AG10803 (cell line): ENCODE results near the gene IL1RAP.

Experiments
- DNase-seq: peaks from one replicate; pipeline ENCODE4 v3.0.0; 2010; ENCODE audit warnings: low read depth
- H3K4me3 ChIP-seq: 2 replicates; pipeline ENCODE4 v1.5.1; 2011; ENCODE audit warnings: mild to moderate bottlenecking, low read length, control low read depth
- TF ChIP-seq, protein P1 (sequence below): conservative IDR thresholded peaks from 2 replicates; pipeline ENCODE4 v1.5.1; 2011; ENCODE audit warnings: mild to moderate bottlenecking, low read length, control low read depth, inconsistent platforms

Gene IL1RAP

DNA sequence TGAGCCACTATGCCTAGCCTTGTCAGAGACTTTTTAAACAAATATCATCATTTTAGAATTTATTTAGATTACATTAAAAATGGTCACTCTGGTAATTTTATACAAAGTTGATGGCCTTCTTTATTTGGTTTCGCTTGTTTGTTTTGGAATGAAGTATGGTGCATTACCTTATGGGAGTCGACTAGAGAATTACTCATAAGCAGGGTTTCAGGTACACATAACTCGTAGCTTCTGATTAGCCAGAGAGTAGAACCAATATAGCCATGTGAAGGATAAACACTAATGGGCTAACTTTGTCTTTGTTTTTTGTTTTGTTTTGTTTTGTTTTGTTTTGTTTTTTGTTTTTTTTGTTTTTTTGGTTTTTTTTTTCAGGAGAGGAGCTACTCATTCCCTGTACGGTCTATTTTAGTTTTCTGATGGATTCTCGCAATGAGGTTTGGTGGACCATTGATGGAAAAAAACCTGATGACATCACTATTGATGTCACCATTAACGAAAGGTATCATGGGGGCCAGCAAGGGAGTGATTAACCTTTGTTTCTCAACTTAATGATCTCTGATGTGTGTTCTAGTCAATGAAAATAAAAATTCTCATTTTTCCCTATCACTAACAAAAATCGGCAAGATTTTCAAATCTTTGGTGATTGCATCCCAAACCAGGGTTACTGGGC, 113.2 kb downstream of the IL1RAP start:
- TF ChIP-seq, protein P1, sequence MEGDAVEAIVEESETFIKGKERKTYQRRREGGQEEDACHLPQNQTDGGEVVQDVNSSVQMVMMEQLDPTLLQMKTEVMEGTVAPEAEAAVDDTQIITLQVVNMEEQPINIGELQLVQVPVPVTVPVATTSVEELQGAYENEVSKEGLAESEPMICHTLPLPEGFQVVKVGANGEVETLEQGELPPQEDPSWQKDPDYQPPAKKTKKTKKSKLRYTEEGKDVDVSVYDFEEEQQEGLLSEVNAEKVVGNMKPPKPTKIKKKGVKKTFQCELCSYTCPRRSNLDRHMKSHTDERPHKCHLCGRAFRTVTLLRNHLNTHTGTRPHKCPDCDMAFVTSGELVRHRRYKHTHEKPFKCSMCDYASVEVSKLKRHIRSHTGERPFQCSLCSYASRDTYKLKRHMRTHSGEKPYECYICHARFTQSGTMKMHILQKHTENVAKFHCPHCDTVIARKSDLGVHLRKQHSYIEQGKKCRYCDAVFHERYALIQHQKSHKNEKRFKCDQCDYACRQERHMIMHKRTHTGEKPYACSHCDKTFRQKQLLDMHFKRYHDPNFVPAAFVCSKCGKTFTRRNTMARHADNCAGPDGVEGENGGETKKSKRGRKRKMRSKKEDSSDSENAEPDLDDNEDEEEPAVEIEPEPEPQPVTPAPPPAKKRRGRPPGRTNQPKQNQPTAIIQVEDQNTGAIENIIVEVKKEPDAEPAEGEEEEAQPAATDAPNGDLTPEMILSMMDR = no peak
- DNase-seq = no peak

DNA sequence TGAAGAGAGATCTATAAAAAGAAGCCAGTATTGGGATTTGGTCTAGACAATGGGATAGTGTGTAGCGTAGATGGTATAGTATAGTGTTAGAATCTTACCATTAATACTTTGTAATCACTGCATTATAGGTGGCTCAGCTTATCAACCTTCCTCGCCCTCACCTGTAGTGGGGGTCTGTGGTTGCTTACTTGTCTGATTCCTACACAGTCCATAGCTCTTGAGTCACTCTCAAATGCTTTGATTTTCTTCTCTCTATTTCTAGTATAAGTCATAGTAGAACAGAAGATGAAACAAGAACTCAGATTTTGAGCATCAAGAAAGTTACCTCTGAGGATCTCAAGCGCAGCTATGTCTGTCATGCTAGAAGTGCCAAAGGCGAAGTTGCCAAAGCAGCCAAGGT, 115.2 kb downstream of the IL1RAP start:
- TF ChIP-seq, protein P1 = no peak

More for the DNA sequence above, 113.2 kb downstream of the IL1RAP start:
- no peak overlapping the region for H3K4me3 ChIP-seq

DNA sequence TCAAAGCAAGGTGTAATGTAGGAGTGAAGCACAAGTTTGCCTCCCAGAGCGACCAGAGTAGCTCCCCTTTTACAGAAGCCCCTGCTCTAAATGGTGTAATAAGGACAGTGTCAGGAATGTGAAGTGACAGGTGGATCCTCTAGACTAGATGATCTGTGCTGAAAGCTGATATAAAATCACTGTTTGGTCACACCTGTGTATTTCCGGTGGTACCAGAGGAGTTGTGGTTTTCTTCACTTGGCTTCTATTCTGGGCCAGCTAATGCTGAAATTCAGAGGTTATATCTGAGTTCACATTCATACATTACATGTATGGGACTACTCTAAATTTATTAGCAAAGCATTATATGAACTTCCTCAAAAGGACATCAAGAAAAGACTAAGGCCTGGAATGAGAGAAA, 117.4 kb downstream of the IL1RAP start:
- DNase-seq = no peak
- no peak overlapping the region for H3K4me3 ChIP-seq
- TF ChIP-seq, protein P1 = no peak

More for the DNA sequence above, 115.2 kb downstream of the IL1RAP start:
- no peak for DNase-seq
- no peak overlapping the region for H3K4me3 ChIP-seq

DNA sequence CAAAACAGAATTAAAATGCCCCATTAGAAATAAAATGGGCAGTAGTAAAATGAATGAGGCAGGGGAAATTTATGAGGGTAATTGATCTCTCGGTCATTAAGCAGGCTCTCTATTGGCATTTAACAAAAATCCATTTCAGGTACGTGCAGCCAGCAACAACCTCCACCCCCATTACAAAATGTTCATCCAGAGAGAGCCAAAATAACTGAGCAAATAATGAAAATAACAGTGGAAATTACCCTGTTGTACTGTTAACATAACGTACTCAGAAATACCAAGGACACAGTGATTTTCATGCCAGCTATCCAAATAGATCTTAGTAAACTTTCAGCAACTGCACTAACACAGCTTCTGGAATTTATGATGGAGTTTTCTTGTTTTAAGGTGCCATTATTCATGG, 127.7 kb downstream of the IL1RAP start:
- no peak overlapping the region for H3K4me3 ChIP-seq
- DNase-seq = no peak
- TF ChIP-seq, protein P1 = no peak

DNA sequence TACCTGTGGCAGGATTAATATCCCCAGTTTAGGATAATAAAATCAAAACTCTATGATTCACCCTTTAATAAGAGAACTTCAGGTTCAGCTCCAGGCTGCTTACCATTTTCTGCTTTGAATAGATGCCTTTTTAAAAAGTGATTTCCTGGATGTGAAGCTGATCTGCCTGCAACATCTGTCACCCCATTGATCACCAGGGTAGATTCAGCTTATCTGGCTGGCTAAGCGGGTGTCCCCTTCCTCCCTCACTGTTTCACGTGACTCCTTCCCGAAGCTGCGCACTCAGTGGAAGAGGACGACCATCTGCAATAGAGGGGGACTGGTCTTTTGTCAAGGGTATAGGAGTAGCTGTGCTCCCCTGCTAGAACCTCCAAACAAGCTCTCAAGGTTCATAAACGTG, 128.1 kb downstream of the IL1RAP start:
- DNase-seq = no peak
- TF ChIP-seq, protein P1 = no peak
- H3K4me3 ChIP-seq = no peak overlapping the region

DNA sequence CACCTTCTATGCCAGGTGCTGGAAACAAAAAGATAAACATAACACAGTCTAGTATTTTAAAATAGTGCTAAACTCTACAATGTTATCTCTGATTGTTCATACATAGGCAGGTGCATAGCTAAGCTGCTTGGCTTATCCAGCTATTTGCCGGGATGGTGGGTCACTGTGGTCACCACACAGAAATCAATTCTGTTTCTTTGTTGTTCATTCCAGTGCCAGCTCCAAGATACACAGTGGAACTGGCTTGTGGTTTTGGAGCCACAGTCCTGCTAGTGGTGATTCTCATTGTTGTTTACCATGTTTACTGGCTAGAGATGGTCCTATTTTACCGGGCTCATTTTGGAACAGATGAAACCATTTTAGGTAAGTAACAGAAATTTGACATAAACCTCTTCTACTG, 130.2 kb downstream of the IL1RAP start:
- TF ChIP-seq, protein P1 = no peak
- H3K4me3 ChIP-seq = no peak overlapping the region
- no peak for DNase-seq

DNA sequence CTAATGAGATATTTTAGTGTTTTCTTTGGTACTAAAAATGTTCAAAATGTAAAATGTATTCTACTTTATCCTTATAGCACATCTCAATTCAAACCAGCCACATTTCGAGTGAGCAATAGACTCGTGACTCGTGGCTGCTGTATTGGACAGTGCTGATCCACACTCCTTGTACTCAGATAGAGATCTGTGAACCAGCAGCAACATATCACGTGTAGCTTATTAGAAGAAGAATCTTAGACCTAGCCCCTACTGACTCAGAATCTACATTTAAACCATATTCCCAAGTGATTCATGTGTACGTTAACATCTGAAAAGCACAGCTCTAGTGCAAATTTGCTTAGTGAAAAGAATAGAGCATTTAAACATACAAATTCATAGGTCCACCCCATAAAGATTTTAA, 130.9 kb downstream of the IL1RAP start:
- H3K4me3 ChIP-seq = no peak overlapping the region
- TF ChIP-seq, protein P1 = no peak
- DNase-seq = peak; percentile 45
